ENCODE measurements around the gene UPK2. TPM values are rescaled to one million over a fixed set of nuclear protein-coding genes. Genes with fewer than 3 reads are reported as not detected.

The UPK2 gene
- polyA plus RNA-seq, 1 donor (not counting 4 experiments of a cell fraction or from before 2014, with no cell fraction given) = 0.20 TPM

DNA sequence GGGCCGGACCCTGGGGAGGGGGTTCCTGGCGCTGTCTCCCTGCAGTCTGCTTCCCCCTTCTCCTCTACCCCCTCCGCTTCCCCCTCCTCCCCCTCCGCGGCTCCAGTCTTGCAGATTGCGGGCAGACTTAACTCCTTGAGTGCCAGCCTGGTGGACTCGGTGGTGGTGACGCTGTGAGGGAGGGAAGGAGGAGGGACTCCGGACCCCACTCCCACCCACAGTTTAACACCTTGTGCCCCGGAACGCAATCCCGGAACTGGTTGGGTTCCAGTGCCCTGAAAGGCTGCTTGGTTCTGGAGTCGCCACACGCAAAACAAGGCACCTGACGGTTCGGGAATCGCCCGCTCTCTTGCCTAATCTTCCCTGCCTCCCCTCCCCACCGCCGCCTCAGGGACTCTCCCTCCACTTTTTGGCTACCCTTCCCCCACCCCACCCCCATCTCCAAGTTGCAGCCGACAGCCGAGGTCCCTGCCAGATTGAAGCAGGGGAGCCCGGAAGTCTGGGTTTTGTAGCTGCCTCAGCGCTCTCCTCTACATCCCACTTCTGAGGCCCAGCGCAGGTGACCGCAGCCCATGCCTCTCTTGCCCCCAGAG lies 26.5 kb upstream of the UPK2 start:
- no peak for TF ChIP-seq EZH2 (IDR thresholded peaks at IDR 0.05; ENCODE audit: low read length)
- TF ChIP-seq, protein P1, sequence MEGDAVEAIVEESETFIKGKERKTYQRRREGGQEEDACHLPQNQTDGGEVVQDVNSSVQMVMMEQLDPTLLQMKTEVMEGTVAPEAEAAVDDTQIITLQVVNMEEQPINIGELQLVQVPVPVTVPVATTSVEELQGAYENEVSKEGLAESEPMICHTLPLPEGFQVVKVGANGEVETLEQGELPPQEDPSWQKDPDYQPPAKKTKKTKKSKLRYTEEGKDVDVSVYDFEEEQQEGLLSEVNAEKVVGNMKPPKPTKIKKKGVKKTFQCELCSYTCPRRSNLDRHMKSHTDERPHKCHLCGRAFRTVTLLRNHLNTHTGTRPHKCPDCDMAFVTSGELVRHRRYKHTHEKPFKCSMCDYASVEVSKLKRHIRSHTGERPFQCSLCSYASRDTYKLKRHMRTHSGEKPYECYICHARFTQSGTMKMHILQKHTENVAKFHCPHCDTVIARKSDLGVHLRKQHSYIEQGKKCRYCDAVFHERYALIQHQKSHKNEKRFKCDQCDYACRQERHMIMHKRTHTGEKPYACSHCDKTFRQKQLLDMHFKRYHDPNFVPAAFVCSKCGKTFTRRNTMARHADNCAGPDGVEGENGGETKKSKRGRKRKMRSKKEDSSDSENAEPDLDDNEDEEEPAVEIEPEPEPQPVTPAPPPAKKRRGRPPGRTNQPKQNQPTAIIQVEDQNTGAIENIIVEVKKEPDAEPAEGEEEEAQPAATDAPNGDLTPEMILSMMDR (optimal IDR thresholded peaks at IDR 0.05 in 1 of 3, IDR thresholded peaks at IDR 0.05 in 1 of 3, conservative IDR thresholded peaks at IDR 0.05 in 1 of 3; ENCODE audit: extremely low read depth in 1 of 3, insufficient read depth in 2 of 3, low read length in 3 of 3) = no peak
- Histone ChIP-seq H3K27me3 (ENCODE audit: control insufficient read depth, extremely low read depth, insufficient read depth, low read length) (no peaks in the 10 kb centered on the region), H3K9me1 (ENCODE audit: control insufficient read depth, extremely low read depth, insufficient read depth, low read length) (no peaks in the 10 kb centered on the region), H3K9me3 (ENCODE audit: control insufficient read depth, low read depth, low read length) (no peaks in the 10 kb centered on the region), H3K4me1 (ENCODE audit: control insufficient read depth, extremely low read depth, insufficient read depth, low read length) (peaks cover 28% of the 10 kb centered on the region), H3K4me3 (ENCODE audit: control insufficient read depth in 2 of 3, extremely low read depth in 1 of 3, insufficient read depth in 2 of 3, low read depth in 1 of 3, low read length in 3 of 3) (peak overlapping the region; percentile 77 to 92 (median 84)), H3K79me2 (ENCODE audit: control insufficient read depth, insufficient read depth, low read length) (peaks cover 8% of the 10 kb centered on the region), H2AFZ (ENCODE audit: control insufficient read depth, low read length) (peak overlapping the region; percentile 22), H3K27ac (ENCODE audit: control insufficient read depth, insufficient read depth, low read length) (peak overlapping the region; percentile 68), H3K9ac (ENCODE audit: control insufficient read depth, extremely low read depth, insufficient read depth, low read length) (peak overlapping the region; percentile 66), H3K4me2 (ENCODE audit: control insufficient read depth, extremely low read depth, insufficient read depth, low read depth, low read length) (peak overlapping the region; percentile 74), H3K36me3 (ENCODE audit: control insufficient read depth in 2 of 2, extremely low read depth in 1 of 2, insufficient read depth in 2 of 2, low read length in 2 of 2) (no peaks in the 10 kb centered on the region), H4K20me1 (ENCODE audit: control insufficient read depth, extremely low read depth, insufficient read depth, low read length) (peaks cover 2% of the 10 kb centered on the region)
- DNase-seq (ENCODE audit: low read depth, low spot score) = no peak
- FAIRE-seq = no peak
- dilution Hi-C loops (cut with MboI; ENCODE audit: extremely low pct_ligation_motif_present, low sequenced_read_pairs) = no loop called here

DNA sequence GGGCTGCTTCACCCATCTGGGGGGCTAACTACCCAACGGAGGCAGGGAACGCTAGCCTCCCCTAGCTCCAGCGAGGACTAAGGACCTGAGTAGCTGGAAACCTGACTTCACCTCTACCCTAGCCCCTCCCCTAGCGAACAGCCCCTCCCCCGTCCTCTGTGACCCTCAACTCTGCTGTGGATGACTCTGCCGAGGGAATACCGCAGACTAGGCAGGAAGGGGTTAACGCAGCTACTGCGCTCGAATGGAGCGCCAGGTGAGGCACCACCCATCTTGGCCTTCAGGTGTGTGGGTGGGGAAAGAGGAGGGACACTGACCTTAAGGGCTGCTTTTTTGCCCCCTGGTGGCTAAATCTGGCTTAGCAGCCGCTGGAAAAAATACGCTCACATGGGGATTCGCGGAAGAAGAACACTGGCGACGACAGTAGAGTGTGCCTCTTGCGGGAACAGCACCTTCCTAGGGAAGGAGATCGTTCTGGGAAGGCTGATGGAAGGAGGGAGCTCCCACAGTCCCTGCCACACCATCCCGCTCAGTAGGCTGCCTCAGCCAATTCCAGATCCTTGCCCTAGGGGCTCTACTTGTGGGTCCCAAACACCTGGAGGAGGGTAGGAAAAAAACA lies 25.9 kb upstream of the UPK2 start:
- peak overlapping the region; percentile 69 for H2AFZ ChIP-seq (ENCODE audit: control insufficient read depth, low read length)
- H4K20me1 ChIP-seq (ENCODE audit: control insufficient read depth, extremely low read depth, insufficient read depth, low read length) = no peaks in the 10 kb centered on the region
- H3K4me3 ChIP-seq (ENCODE audit: control insufficient read depth in 2 of 3, extremely low read depth in 1 of 3, insufficient read depth in 2 of 3, low read depth in 1 of 3, low read length in 3 of 3) = peak overlapping the region; percentile 77 to 92 (median 84)
- TF ChIP-seq EZH2 (IDR thresholded peaks at IDR 0.05; ENCODE audit: low read length) = no peak
- TF ChIP-seq, protein P1 (optimal IDR thresholded peaks at IDR 0.05 in 1 of 3, IDR thresholded peaks at IDR 0.05 in 1 of 3, conservative IDR thresholded peaks at IDR 0.05 in 1 of 3; ENCODE audit: extremely low read depth in 1 of 3, insufficient read depth in 2 of 3, low read length in 3 of 3) = peak in 2 of 3 experiments; percentile 92 to 98
- no peaks in the 10 kb centered on the region for H3K36me3 ChIP-seq (ENCODE audit: control insufficient read depth in 2 of 2, extremely low read depth in 1 of 2, insufficient read depth in 2 of 2, low read length in 2 of 2)
- H3K4me1 ChIP-seq (ENCODE audit: control insufficient read depth, extremely low read depth, insufficient read depth, low read length) = peaks cover 28% of the 10 kb centered on the region
- peak overlapping the region; percentile 66 for H3K9ac ChIP-seq (ENCODE audit: control insufficient read depth, extremely low read depth, insufficient read depth, low read length)
- FAIRE-seq = peak; percentile 89
- dilution Hi-C loops (cut with MboI; ENCODE audit: extremely low pct_ligation_motif_present, low sequenced_read_pairs) = no loop called here
- H3K9me3 ChIP-seq (ENCODE audit: control insufficient read depth, low read depth, low read length) = no peaks in the 10 kb centered on the region
- H3K9me1 ChIP-seq (ENCODE audit: control insufficient read depth, extremely low read depth, insufficient read depth, low read length) = no peaks in the 10 kb centered on the region
- peak overlapping the region; percentile 68 for H3K27ac ChIP-seq (ENCODE audit: control insufficient read depth, insufficient read depth, low read length)
- no peak for DNase-seq (ENCODE audit: low read depth, low spot score)
- H3K27me3 ChIP-seq (ENCODE audit: control insufficient read depth, extremely low read depth, insufficient read depth, low read length) = no peaks in the 10 kb centered on the region
- H3K79me2 ChIP-seq (ENCODE audit: control insufficient read depth, insufficient read depth, low read length) = peaks cover 2% of the 10 kb centered on the region
- H3K4me2 ChIP-seq (ENCODE audit: control insufficient read depth, extremely low read depth, insufficient read depth, low read depth, low read length) = peak overlapping the region; percentile 74
